GM19240 (cell line): ENCODE measurements around the gene LUC7L.
"Not testable (repeated sequence)": the region's sequence is repeated elsewhere in the genome, so short reads cannot be mapped to it uniquely, and the experiment has no call there.

Source experiments
- DNase-seq: peaks from one replicate; pipeline ENCODE4 v3.0.0; 2011; ENCODE audit warnings: low spot score; ENCODE audit not compliant: insufficient read length

Gene LUC7L

GRCh38 chr16:165539-166374 lies 63.5 kb downstream of the LUC7L start, which contains the start of gene HBM:
Gene HBM, plus strand, starts transcription at chr16:165978. Its CDS starts 20 bp downstream, at chr16:165998.
- no peak for DNase-seq

GRCh38 chr16:164827-165538 lies 64.3 kb downstream of the LUC7L start:
- no peak for DNase-seq

DNA sequence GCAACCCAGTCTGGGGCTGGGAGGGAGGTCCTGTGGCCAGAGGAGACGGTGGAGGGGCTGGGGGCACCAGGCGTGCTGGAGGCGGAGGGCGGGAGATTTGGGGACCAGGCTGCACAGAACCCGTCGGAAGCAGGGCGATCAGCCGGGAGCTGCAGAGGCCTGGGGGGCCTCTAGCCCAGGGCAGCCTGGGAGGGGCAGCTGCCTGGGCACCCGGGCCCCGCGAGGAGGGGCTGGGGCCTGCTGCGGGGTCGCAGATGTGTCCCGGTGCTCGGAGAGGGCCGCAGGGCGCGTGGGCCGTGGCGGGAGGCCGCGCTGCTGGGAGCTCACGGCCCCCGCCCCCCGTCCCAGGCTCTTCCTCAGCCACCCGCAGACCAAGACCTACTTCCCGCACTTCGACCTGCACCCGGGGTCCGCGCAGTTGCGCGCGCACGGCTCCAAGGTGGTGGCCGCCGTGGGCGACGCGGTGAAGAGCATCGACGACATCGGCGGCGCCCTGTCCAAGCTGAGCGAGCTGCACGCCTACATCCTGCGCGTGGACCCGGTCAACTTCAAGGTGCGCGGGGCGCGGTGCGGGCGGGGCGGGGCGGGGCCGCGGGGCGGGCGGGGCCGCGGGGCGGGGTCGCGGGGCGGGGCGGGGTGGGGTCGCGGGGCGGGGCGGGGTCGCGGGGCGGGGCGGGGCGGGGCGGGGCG lies 65.0 kb downstream of the LUC7L start:
- DNase-seq, result not testable (repeated sequence)

DNA sequence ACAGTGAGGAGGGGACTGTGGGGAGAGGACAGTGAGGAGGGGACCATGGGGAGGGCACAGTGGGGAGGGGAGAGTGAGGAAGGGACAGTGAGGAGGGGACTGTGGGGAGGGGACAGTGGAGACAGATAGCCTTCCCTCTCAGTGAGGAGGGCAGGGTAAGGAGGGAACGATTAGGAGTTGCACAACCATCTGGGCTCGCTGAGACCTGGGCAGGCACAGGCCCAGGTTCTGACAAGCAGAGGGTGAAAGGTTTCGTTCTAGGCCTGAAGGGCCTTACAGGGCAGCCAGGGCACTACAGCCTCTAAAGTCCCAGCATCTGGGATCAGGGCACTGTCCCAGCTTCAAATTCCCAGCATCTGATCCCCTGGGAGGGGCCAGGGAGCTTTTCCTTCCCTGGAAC lies 65.6 kb downstream of the LUC7L start:
- not testable (repeated sequence) for DNase-seq

- DNase-seq, result not testable (repeated sequence)
These were observed 66.1 kb downstream of the LUC7L start for GRCh38 chr16:163139-163538.

GRCh38 chr16:162271-162991 lies 66.8 kb downstream of the LUC7L start:
- no peak for DNase-seq

GRCh38 chr16:160691-161190 lies 68.5 kb downstream of the LUC7L start:
- DNase-seq, result no peak

GRCh38 chr16:160242-160641 lies 69.0 kb downstream of the LUC7L start:
- DNase-seq, result not testable (repeated sequence)

- DNase-seq, result no peak
These were observed 70.0 kb downstream of the LUC7L start for GRCh38 chr16:159136-159849.

- DNase-seq, result no peak
These were observed 74.2 kb downstream of the LUC7L start for GRCh38 chr16:155031-155398.

DNA sequence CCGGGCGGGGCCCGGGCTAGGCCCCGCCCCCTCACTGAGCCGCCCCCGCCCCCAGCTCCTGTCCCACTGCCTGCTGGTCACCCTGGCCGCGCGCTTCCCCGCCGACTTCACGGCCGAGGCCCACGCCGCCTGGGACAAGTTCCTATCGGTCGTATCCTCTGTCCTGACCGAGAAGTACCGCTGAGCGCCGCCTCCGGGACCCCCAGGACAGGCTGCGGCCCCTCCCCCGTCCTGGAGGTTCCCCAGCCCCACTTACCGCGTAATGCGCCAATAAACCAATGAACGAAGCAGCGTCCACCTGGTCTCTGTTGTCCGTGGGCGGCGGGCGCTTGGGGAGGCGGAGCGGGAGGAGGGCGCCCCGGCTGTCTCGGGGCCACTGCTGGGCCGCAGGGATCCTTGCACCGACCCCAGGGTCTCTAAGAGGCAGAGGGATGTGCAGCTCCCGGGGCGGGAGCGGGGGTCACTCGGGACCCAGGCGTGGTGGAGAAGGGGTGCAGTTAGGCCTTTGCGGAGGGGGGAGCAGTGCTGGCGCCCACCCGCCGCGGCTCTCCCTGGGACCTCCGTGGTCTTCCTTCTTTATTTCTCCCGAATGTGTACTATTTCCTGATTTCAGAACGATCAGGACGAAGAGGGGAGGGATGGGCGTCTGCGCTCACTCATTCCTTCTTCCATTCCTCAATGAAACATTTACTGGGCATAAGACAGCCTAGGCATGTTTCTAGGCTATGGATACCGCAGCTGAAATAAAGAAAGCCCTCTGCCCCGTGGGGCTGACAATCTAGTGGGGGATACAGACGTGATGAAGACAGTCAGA lies 74.8 kb downstream of the LUC7L start:
- DNase-seq, result no peak

DNA sequence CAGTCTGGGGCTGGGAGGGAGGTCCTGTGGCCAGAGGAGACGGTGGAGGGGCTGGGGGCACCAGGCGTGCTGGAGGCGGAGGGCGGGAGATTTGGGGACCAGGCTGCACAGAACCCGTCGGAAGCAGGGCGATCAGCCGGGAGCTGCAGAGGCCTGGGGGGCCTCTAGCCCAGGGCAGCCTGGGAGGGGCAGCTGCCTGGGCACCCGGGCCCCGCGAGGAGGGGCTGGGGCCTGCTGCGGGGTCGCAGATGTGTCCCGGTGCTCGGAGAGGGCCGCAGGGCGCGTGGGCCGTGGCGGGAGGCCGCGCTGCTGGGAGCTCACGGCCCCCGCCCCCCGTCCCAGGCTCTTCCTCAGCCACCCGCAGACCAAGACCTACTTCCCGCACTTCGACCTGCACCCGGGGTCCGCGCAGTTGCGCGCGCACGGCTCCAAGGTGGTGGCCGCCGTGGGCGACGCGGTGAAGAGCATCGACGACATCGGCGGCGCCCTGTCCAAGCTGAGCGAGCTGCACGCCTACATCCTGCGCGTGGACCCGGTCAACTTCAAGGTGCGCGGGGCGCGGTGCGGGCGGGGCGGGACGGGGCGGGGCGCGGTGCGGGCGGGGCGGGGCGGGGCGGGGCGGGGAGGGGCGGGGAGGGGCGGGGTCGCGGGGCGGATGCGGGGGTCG lies 75.6 kb downstream of the LUC7L start:
- DNase-seq, result not testable (repeated sequence)

GRCh38 chr16:153129-153521 lies 76.1 kb downstream of the LUC7L start:
- not testable (repeated sequence) for DNase-seq

- DNase-seq, result no peak
These were observed 76.8 kb downstream of the LUC7L start, which contains the start of gene HBZ for GRCh38 chr16:152141-153128. Gene HBZ, plus strand, starts transcription at chr16:152644. Its CDS starts 266 bp downstream, at chr16:152910.

DNA sequence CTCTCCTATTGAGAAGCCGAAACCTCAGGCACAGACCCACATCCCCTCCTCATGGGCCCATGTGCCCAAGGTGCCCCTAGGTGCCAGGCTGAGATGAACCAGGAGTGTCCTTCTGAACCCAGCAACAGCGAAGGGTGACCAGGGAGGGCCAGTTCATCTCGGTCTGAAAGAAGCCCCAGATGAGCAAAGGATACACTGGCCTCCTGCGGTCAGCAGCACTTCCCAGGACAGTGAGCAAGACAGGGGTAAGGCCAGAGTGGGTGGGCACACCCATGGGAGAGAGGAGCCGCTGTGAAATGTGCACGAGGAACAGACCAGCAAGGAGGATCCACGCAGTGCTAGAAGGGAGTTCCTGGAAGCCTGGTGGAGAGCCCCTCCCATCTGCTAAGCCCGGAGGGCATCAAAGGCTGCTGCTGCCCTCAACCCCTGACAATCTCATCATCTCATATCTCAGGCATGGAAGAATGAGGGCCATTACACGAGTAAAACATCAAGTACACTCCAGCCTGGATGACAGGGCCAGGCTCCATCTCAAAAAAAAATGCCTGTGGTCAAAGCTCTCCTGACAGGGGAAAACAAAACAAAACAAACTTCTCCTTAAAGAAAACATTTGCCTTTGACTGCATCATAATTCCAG lies 80.1 kb downstream of the LUC7L start:
- no peak for DNase-seq

DNA sequence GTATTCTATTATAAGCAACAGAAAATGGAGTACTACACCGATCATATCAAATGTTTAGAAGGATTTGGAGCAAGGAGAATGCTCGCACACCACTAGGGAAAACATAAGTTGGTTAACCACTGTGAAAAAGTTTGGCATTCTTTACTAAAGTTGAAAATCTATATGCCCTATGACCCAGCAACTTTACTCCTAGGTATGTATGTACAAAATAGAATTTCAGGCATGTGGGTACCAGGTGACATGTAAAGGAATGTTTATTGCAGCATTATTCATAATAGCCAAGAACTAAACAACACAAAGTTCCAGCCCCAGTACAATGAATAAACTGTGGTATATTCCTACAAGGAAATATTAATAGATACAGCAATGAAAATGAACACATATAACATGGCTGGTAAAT lies 82.6 kb downstream of the LUC7L start:
- no peak for DNase-seq

GRCh38 chr16:144797-145252 lies 84.4 kb downstream of the LUC7L start:
- no peak for DNase-seq
